Activated CD4-positive, CD25-positive, alpha-beta regulatory T cell treated with anti-CD3 and anti-CD28 coated beads, Interleukin-2, amount 50 U/mL, for 16 hours (primary cell): ENCODE data around the gene SPI1.

Experiments
- DNase-seq: peaks from one replicate; pipeline ENCODE4 v3.0.0-alpha.2; 2020; ENCODE audit warnings: low read depth, low spot score

Gene SPI1

GRCh38 chr11:47358731-47359051 is 19.7 kb downstream of the SPI1 start:
- no peak for DNase-seq

- DNase-seq: no peak
Measured at GRCh38 chr11:47357985-47358730, 20.2 kb downstream of the SPI1 start.

- no peak for DNase-seq
Measured at GRCh38 chr11:47356998-47357329, 21.4 kb downstream of the SPI1 start.

GRCh38 chr11:47356129-47356997 is 22.0 kb downstream of the SPI1 start:
- no peak for DNase-seq

- DNase-seq: no peak
Measured at GRCh38 chr11:47355283-47356128, 22.8 kb downstream of the SPI1 start.

GRCh38 chr11:47354913-47355282 is 23.4 kb downstream of the SPI1 start:
- no peak for DNase-seq

GRCh38 chr11:47353978-47354774 is 24.2 kb downstream of the SPI1 start:
- no peak for DNase-seq

GRCh38 chr11:47352556-47352955 is 25.8 kb downstream of the SPI1 start, which contains the start of gene MYBPC3:
Gene MYBPC3 (minus strand): TSS chr11:47352702. CDS start chr11:47352647, 55 bp downstream.
- no peak for DNase-seq

GRCh38 chr11:47351156-47352126 is 26.9 kb downstream of the SPI1 start:
- DNase-seq: no peak

GRCh38 chr11:47350315-47350714 is 28.0 kb downstream of the SPI1 start:
- DNase-seq: no peak

- no peak for DNase-seq
Measured at GRCh38 chr11:47349521-47350095, 28.7 kb downstream of the SPI1 start.

GRCh38 chr11:47348859-47349258 is 29.5 kb downstream of the SPI1 start:
- no peak for DNase-seq

GRCh38 chr11:47348131-47348802 is 30.1 kb downstream of the SPI1 start:
- no peak for DNase-seq

GRCh38 chr11:47347137-47347536 is 31.2 kb downstream of the SPI1 start:
- DNase-seq: no peak

- DNase-seq: no peak
Measured at GRCh38 chr11:47345890-47346563, 32.3 kb downstream of the SPI1 start.

- no peak for DNase-seq
Measured at GRCh38 chr11:47342854-47343253, 35.5 kb downstream of the SPI1 start.

GRCh38 chr11:47342036-47342803 is 36.1 kb downstream of the SPI1 start:
- DNase-seq: no peak
